ENCODE results near the gene AQP1.

DNA sequence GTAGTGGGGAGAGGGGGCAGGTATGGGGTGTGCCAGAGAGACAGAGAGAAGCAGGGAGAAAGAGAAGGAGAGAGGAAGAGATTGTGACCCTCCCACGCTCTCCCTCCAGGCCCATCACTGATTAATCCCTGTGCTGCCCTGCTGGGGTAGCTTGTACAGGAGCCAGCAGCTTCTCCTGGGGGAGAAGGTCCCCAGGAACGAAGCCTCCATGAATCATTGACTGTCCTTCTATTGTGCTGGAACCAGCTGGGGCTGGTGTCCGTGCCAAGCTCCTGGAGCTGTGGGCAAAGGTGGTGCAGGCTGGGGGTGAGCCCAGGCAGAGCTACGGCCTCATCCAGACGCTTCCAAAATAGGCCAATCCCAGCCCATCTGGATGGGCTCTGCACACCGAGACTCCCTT is 20.9 kb downstream of the AQP1 start:
- TF ChIP-seq, protein P1, sequence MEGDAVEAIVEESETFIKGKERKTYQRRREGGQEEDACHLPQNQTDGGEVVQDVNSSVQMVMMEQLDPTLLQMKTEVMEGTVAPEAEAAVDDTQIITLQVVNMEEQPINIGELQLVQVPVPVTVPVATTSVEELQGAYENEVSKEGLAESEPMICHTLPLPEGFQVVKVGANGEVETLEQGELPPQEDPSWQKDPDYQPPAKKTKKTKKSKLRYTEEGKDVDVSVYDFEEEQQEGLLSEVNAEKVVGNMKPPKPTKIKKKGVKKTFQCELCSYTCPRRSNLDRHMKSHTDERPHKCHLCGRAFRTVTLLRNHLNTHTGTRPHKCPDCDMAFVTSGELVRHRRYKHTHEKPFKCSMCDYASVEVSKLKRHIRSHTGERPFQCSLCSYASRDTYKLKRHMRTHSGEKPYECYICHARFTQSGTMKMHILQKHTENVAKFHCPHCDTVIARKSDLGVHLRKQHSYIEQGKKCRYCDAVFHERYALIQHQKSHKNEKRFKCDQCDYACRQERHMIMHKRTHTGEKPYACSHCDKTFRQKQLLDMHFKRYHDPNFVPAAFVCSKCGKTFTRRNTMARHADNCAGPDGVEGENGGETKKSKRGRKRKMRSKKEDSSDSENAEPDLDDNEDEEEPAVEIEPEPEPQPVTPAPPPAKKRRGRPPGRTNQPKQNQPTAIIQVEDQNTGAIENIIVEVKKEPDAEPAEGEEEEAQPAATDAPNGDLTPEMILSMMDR (IDR thresholded peaks at IDR 0.05) = no peak
- no peak for TF ChIP-seq EZH2 (IDR thresholded peaks at IDR 0.05; ENCODE audit: borderline replicate concordance, insufficient read depth, low read depth, low read length, poor library complexity, severe bottlenecking)
